ENCODE measurements around the gene C14orf132.

- TF ChIP-seq CTCF (IDR thresholded peaks at IDR 0.05) (no peak), POLR2A (IDR thresholded peaks at IDR 0.05) (no peak)
Measured at GRCh38 chr14:96103075-96103474, 63.9 kb downstream of the C14orf132 start.

Data from Peyer's patch (tissue), 4 donors.